HL-60 (cell line): ENCODE data around the gene ICOS.

ENCODE experiments used
- POLR2AphosphoS5 ChIP-seq: IDR thresholded peaks from 2 replicates; pipeline ENCODE4 v1.6.1; 2012; ENCODE audit warnings: low read depth
- TF ChIP-seq, protein P1 (sequence below): IDR thresholded peaks from one replicate; pipeline ENCODE4 v1.5.1; 2011; ENCODE audit warnings: low read length, control low read depth, inconsistent platforms; ENCODE audit not compliant: insufficient read depth

DNA sequence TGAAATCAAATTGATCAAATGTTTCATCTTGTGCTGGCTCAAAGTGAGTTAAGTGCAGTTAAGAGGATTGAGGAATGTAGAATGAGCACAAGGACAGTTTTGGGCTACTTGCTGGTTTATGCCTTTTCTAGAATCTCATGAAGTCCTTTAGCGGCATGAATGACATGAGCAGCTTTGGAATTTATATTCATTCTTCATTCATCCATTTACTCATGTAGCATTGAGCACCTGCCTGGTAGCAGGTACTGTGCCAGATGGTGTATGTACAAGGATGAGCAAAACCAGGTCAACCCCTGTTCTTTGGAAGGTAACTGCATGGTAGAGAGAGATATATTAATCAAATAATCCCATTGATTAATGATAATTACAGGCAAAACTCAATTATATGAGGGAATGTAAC, 1.2 kb downstream of the ICOS start:
- TF ChIP-seq, protein P1, sequence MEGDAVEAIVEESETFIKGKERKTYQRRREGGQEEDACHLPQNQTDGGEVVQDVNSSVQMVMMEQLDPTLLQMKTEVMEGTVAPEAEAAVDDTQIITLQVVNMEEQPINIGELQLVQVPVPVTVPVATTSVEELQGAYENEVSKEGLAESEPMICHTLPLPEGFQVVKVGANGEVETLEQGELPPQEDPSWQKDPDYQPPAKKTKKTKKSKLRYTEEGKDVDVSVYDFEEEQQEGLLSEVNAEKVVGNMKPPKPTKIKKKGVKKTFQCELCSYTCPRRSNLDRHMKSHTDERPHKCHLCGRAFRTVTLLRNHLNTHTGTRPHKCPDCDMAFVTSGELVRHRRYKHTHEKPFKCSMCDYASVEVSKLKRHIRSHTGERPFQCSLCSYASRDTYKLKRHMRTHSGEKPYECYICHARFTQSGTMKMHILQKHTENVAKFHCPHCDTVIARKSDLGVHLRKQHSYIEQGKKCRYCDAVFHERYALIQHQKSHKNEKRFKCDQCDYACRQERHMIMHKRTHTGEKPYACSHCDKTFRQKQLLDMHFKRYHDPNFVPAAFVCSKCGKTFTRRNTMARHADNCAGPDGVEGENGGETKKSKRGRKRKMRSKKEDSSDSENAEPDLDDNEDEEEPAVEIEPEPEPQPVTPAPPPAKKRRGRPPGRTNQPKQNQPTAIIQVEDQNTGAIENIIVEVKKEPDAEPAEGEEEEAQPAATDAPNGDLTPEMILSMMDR: no peak
- TF ChIP-seq POLR2AphosphoS5: no peak
